ENCODE results near the gene TLE4.
"Not testable (repeated sequence)": the region's sequence is repeated elsewhere in the genome, so short reads cannot be mapped to it uniquely, and the experiment has no call there.

TLE4 gene

GRCh38 chr9:79571309-79572031 is at the start of gene TLE4:
Gene TLE4, plus strand, starts transcription at chr9:79571965. Its CDS starts 826 bp downstream, at chr9:79572791.
- Histone ChIP-seq H3K27me3 (ENCODE audit: insufficient read depth, low read length) (no peaks in the 10 kb centered on the region), H3K4me1 (ENCODE audit: insufficient read depth, low read length) (peaks cover 15% of the 10 kb centered on the region), H3K4me3 (ENCODE audit: low read length) (peak within 1 kb of the TSS; percentile 95), H3K9me3 (ENCODE audit: low read length) (no peaks in the 10 kb centered on the region), H3K36me3 (ENCODE audit: insufficient read depth, low read length) (peaks cover 17% of the 10 kb centered on the region), H2AFZ (ENCODE audit: low read depth, low read length) (peak within 1 kb of the TSS; percentile 80)

GRCh38 chr9:79522793-79523192 is 49.0 kb upstream of the TLE4 start:
- H3K27me3 ChIP-seq (ENCODE audit: insufficient read depth, low read length), result no peaks in the 10 kb centered on the region
- no peak overlapping the region for H2AFZ ChIP-seq (ENCODE audit: low read depth, low read length)
- no peaks in the 10 kb centered on the region for H3K36me3 ChIP-seq (ENCODE audit: insufficient read depth, low read length)
- no peaks in the 10 kb centered on the region for H3K4me1 ChIP-seq (ENCODE audit: insufficient read depth, low read length)
- no peaks in the 10 kb centered on the region for H3K9me3 ChIP-seq (ENCODE audit: low read length)
- H3K4me3 ChIP-seq (ENCODE audit: low read length), result no peak overlapping the region

- H3K4me1 ChIP-seq (ENCODE audit: insufficient read depth, low read length), result no peaks in the 10 kb centered on the region
- no peaks in the 10 kb centered on the region for H3K36me3 ChIP-seq (ENCODE audit: insufficient read depth, low read length)
- no peak overlapping the region for H3K4me3 ChIP-seq (ENCODE audit: low read length)
- no peak overlapping the region for H2AFZ ChIP-seq (ENCODE audit: low read depth, low read length)
- no peaks in the 10 kb centered on the region for H3K27me3 ChIP-seq (ENCODE audit: insufficient read depth, low read length)
- no peaks in the 10 kb centered on the region for H3K9me3 ChIP-seq (ENCODE audit: low read length)
Measured at GRCh38 chr9:79524266-79524665, 47.5 kb upstream of the TLE4 start.

GRCh38 chr9:79526149-79526672 is 45.6 kb upstream of the TLE4 start:
- Histone ChIP-seq H3K4me3 (ENCODE audit: low read length) (no peak overlapping the region), H3K9me3 (ENCODE audit: low read length) (no peaks in the 10 kb centered on the region), H3K4me1 (ENCODE audit: insufficient read depth, low read length) (no peaks in the 10 kb centered on the region), H3K27me3 (ENCODE audit: insufficient read depth, low read length) (no peaks in the 10 kb centered on the region), H2AFZ (ENCODE audit: low read depth, low read length) (no peak overlapping the region), H3K36me3 (ENCODE audit: insufficient read depth, low read length) (no peaks in the 10 kb centered on the region)

GRCh38 chr9:79535534-79535933 is 36.2 kb upstream of the TLE4 start:
- Histone ChIP-seq H3K4me3 (ENCODE audit: low read length) (no peak overlapping the region), H3K36me3 (ENCODE audit: insufficient read depth, low read length) (no peaks in the 10 kb centered on the region), H3K27me3 (ENCODE audit: insufficient read depth, low read length) (no peaks in the 10 kb centered on the region), H3K9me3 (ENCODE audit: low read length) (no peaks in the 10 kb centered on the region), H3K4me1 (ENCODE audit: insufficient read depth, low read length) (no peaks in the 10 kb centered on the region), H2AFZ (ENCODE audit: low read depth, low read length) (no peak overlapping the region)

GRCh38 chr9:79537838-79538237 is 33.9 kb upstream of the TLE4 start:
- H3K27me3 ChIP-seq (ENCODE audit: insufficient read depth, low read length), result no peaks in the 10 kb centered on the region
- H3K4me1 ChIP-seq (ENCODE audit: insufficient read depth, low read length), result no peaks in the 10 kb centered on the region
- H3K9me3 ChIP-seq (ENCODE audit: low read length), result no peaks in the 10 kb centered on the region

GRCh38 chr9:79542735-79543620 is 28.8 kb upstream of the TLE4 start:
- no peaks in the 10 kb centered on the region for H3K9me3 ChIP-seq (ENCODE audit: low read length)
- no peak overlapping the region for H2AFZ ChIP-seq (ENCODE audit: low read depth, low read length)
- no peak overlapping the region for H3K4me3 ChIP-seq (ENCODE audit: low read length)
- no peaks in the 10 kb centered on the region for H3K36me3 ChIP-seq (ENCODE audit: insufficient read depth, low read length)
- no peaks in the 10 kb centered on the region for H3K4me1 ChIP-seq (ENCODE audit: insufficient read depth, low read length)
- H3K27me3 ChIP-seq (ENCODE audit: insufficient read depth, low read length), result no peaks in the 10 kb centered on the region

More at GRCh38 chr9:79537838-79538237, 33.9 kb upstream of the TLE4 start:
- no peak overlapping the region for H3K4me3 ChIP-seq (ENCODE audit: low read length)
- H2AFZ ChIP-seq (ENCODE audit: low read depth, low read length), result no peak overlapping the region
- no peaks in the 10 kb centered on the region for H3K36me3 ChIP-seq (ENCODE audit: insufficient read depth, low read length)

- not testable (repeated sequence) for H3K36me3 ChIP-seq (ENCODE audit: insufficient read depth, low read length); H3K4me3 ChIP-seq (ENCODE audit: low read length); H2AFZ ChIP-seq (ENCODE audit: low read depth, low read length); H3K4me1 ChIP-seq (ENCODE audit: insufficient read depth, low read length); H3K27me3 ChIP-seq (ENCODE audit: insufficient read depth, low read length); H3K9me3 ChIP-seq (ENCODE audit: low read length)
Measured at GRCh38 chr9:79544375-79544774, 27.4 kb upstream of the TLE4 start.

- Histone ChIP-seq H3K4me3 (ENCODE audit: low read length) (no peak overlapping the region), H3K36me3 (ENCODE audit: insufficient read depth, low read length) (no peaks in the 10 kb centered on the region)
Measured at GRCh38 chr9:79551586-79551985, 20.2 kb upstream of the TLE4 start.

GRCh38 chr9:79551994-79552393 is 19.8 kb upstream of the TLE4 start:
- Histone ChIP-seq H3K4me1 (ENCODE audit: insufficient read depth, low read length) (peaks cover 6% of the 10 kb centered on the region), H3K4me3 (ENCODE audit: low read length) (no peak overlapping the region), H3K27me3 (ENCODE audit: insufficient read depth, low read length) (no peaks in the 10 kb centered on the region), H2AFZ (ENCODE audit: low read depth, low read length) (no peak overlapping the region), H3K36me3 (ENCODE audit: insufficient read depth, low read length) (no peaks in the 10 kb centered on the region), H3K9me3 (ENCODE audit: low read length) (no peaks in the 10 kb centered on the region)

More at GRCh38 chr9:79551586-79551985, 20.2 kb upstream of the TLE4 start:
- Histone ChIP-seq H2AFZ (ENCODE audit: low read depth, low read length) (no peak overlapping the region), H3K4me1 (ENCODE audit: insufficient read depth, low read length) (peaks cover 6% of the 10 kb centered on the region), H3K27me3 (ENCODE audit: insufficient read depth, low read length) (no peaks in the 10 kb centered on the region), H3K9me3 (ENCODE audit: low read length) (no peaks in the 10 kb centered on the region)

- Histone ChIP-seq H2AFZ (ENCODE audit: low read depth, low read length) (no peak overlapping the region), H3K36me3 (ENCODE audit: insufficient read depth, low read length) (no peaks in the 10 kb centered on the region), H3K4me3 (ENCODE audit: low read length) (no peak overlapping the region), H3K27me3 (ENCODE audit: insufficient read depth, low read length) (no peaks in the 10 kb centered on the region), H3K4me1 (ENCODE audit: insufficient read depth, low read length) (peaks cover 15% of the 10 kb centered on the region), H3K9me3 (ENCODE audit: low read length) (no peaks in the 10 kb centered on the region)
Measured at GRCh38 chr9:79555474-79556089, 16.2 kb upstream of the TLE4 start.

- Histone ChIP-seq H3K9me3 (ENCODE audit: low read length) (no peaks in the 10 kb centered on the region), H3K4me1 (ENCODE audit: insufficient read depth, low read length) (peaks cover 15% of the 10 kb centered on the region), H3K36me3 (ENCODE audit: insufficient read depth, low read length) (no peaks in the 10 kb centered on the region)
Measured at GRCh38 chr9:79559495-79560181, 12.1 kb upstream of the TLE4 start.

More at GRCh38 chr9:79559495-79560181, 12.1 kb upstream of the TLE4 start:
- Histone ChIP-seq H3K27me3 (ENCODE audit: insufficient read depth, low read length) (no peaks in the 10 kb centered on the region), H3K4me3 (ENCODE audit: low read length) (no peak overlapping the region), H2AFZ (ENCODE audit: low read depth, low read length) (peak overlapping the region; percentile 20)

Data from neuron (in vitro differentiated cells).